Kidney tubule cell (primary cell): Measurements from ENCODE around the gene TPO.
"Not testable (repeated sequence)": the region's sequence is repeated elsewhere in the genome, so short reads cannot be mapped to it uniquely, and the experiment has no call there.

Experiments used
- DNase-seq: peaks from one replicate; pipeline ENCODE4 v3.0.0-alpha.2; 2018; ENCODE audit warnings: low spot score

The TPO gene

GRCh38 chr2:1556776-1557466 is 143.7 kb downstream of the TPO start:
- peak; percentile 98 for DNase-seq

- DNase-seq = no peak
These were observed 144.2 kb downstream of the TPO start for GRCh38 chr2:1557467-1557820.

- no peak for DNase-seq
These were observed 146.4 kb downstream of the TPO start for GRCh38 chr2:1559589-1560175.

GRCh38 chr2:1561259-1561658 is 148.0 kb downstream of the TPO start:
- DNase-seq = no peak

- DNase-seq = no peak
These were observed 148.7 kb downstream of the TPO start for GRCh38 chr2:1561811-1562421.

GRCh38 chr2:1563084-1563857 is 150.0 kb downstream of the TPO start:
- no peak for DNase-seq

- no peak for DNase-seq
These were observed 151.0 kb downstream of the TPO start for GRCh38 chr2:1563943-1564891.

- no peak for DNase-seq
These were observed 154.5 kb downstream of the TPO start for GRCh38 chr2:1567556-1568344.

- DNase-seq = not testable (repeated sequence)
These were observed 155.0 kb downstream of the TPO start for GRCh38 chr2:1568345-1568668.

- no peak for DNase-seq
These were observed 156.7 kb downstream of the TPO start for GRCh38 chr2:1569879-1570450.

GRCh38 chr2:1571477-1572417 is 158.5 kb downstream of the TPO start:
- no peak for DNase-seq

GRCh38 chr2:1572638-1573037 is 159.4 kb downstream of the TPO start:
- peak; percentile 35 for DNase-seq

GRCh38 chr2:1577846-1578245 is 164.6 kb downstream of the TPO start:
- no peak for DNase-seq

GRCh38 chr2:1581257-1581964 is 168.1 kb downstream of the TPO start:
- not testable (repeated sequence) for DNase-seq

GRCh38 chr2:1581965-1582625 is 168.8 kb downstream of the TPO start:
- DNase-seq = no peak

- DNase-seq = no peak
These were observed 169.7 kb downstream of the TPO start for GRCh38 chr2:1582891-1583341.

GRCh38 chr2:1584051-1584531 is 170.8 kb downstream of the TPO start:
- DNase-seq = no peak
